ENCODE data around the gene NRL.

Gene NRL

GRCh38 chr14:24126939-24127338 is 12.2 kb upstream of the NRL start:
- H3K27me3 ChIP-seq (replicated peaks; ENCODE audit: control insufficient read depth, insufficient read depth, low read length), result no peaks in the 10 kb centered on the region
- H3K36me3 ChIP-seq (ENCODE audit: control insufficient read depth, insufficient read depth, low read length), result peaks cover 9% of the 10 kb centered on the region
- TF ChIP-seq CTCF (IDR thresholded peaks at IDR 0.05; ENCODE audit: insufficient read depth, low read length, poor library complexity, severe bottlenecking), result no peak

GRCh38 chr14:24123424-24124417 is 9.0 kb upstream of the NRL start:
- no peak overlapping the region for H3K4me3 ChIP-seq (replicated peaks; ENCODE audit: low read depth, low read length)
- TF ChIP-seq CTCF (IDR thresholded peaks at IDR 0.05; ENCODE audit: insufficient read depth, low read length, poor library complexity, severe bottlenecking), result no peak
- peaks cover 26% of the 10 kb centered on the region for H3K36me3 ChIP-seq (ENCODE audit: control insufficient read depth, insufficient read depth, low read length)
- no peak for DNase-seq (ENCODE audit: extremely low read depth, insufficient read length)
- no peaks in the 10 kb centered on the region for H3K27me3 ChIP-seq (replicated peaks; ENCODE audit: control insufficient read depth, insufficient read depth, low read length)

More at GRCh38 chr14:24126939-24127338, 12.2 kb upstream of the NRL start:
- no peak for DNase-seq (ENCODE audit: extremely low read depth, insufficient read length)
- no peak overlapping the region for H3K4me3 ChIP-seq (replicated peaks; ENCODE audit: low read depth, low read length)

- Histone ChIP-seq H3K27me3 (replicated peaks; ENCODE audit: control insufficient read depth, insufficient read depth, low read length) (no peaks in the 10 kb centered on the region), H3K4me3 (replicated peaks; ENCODE audit: low read depth, low read length) (no peak overlapping the region), H3K36me3 (ENCODE audit: control insufficient read depth, insufficient read depth, low read length) (peaks cover 34% of the 10 kb centered on the region)
- no peak for TF ChIP-seq CTCF (IDR thresholded peaks at IDR 0.05; ENCODE audit: insufficient read depth, low read length, poor library complexity, severe bottlenecking)
- DNase-seq (ENCODE audit: extremely low read depth, insufficient read length), result no peak
These were observed 8.1 kb upstream of the NRL start for GRCh38 chr14:24122898-24123297.

GRCh38 chr14:24122416-24122815 is 7.7 kb upstream of the NRL start:
- TF ChIP-seq CTCF (IDR thresholded peaks at IDR 0.05; ENCODE audit: insufficient read depth, low read length, poor library complexity, severe bottlenecking), result no peak
- no peaks in the 10 kb centered on the region for H3K27me3 ChIP-seq (replicated peaks; ENCODE audit: control insufficient read depth, insufficient read depth, low read length)
- no peak overlapping the region for H3K4me3 ChIP-seq (replicated peaks; ENCODE audit: low read depth, low read length)
- peaks cover 36% of the 10 kb centered on the region for H3K36me3 ChIP-seq (ENCODE audit: control insufficient read depth, insufficient read depth, low read length)
- no peak for DNase-seq (ENCODE audit: extremely low read depth, insufficient read length)

- Histone ChIP-seq H3K36me3 (ENCODE audit: control insufficient read depth, insufficient read depth, low read length) (peaks cover 43% of the 10 kb centered on the region), H3K27me3 (replicated peaks; ENCODE audit: control insufficient read depth, insufficient read depth, low read length) (no peaks in the 10 kb centered on the region), H3K4me3 (replicated peaks; ENCODE audit: low read depth, low read length) (no peak overlapping the region)
- no peak for TF ChIP-seq CTCF (IDR thresholded peaks at IDR 0.05; ENCODE audit: insufficient read depth, low read length, poor library complexity, severe bottlenecking)
- DNase-seq (ENCODE audit: extremely low read depth, insufficient read length), result no peak
These were observed 6.5 kb upstream of the NRL start for GRCh38 chr14:24121210-24121609.

All from GM06990 (cell line).